ENCODE measurements around the gene MAP3K4. TPM values are rescaled to one million over a fixed set of nuclear protein-coding genes. Genes with fewer than 3 reads are reported as not detected.

Gene MAP3K4
- total RNA-seq, 3 donors from 2014 or later = 24.6 to 49.2 (median 45.2) TPM

- Histone ChIP-seq H3K4me3 (no peak overlapping the region), H3K36me3 (no peaks in the 10 kb centered on the region), H3K27me3 (no peaks in the 10 kb centered on the region), H3K4me1 (no peaks in the 10 kb centered on the region), H3K9me3 (no peaks in the 10 kb centered on the region), H3K27ac (no peak overlapping the region)
- DNase-seq (ENCODE audit: low spot score in 2 of 2) = no peak
- intact Hi-C loops (cut with DNase I; ENCODE audit: low total_unique reads) = no loop called here
- no peak for TF ChIP-seq CTCF (IDR thresholded peaks at IDR 0.05)
- no peak for TF ChIP-seq POLR2A (IDR thresholded peaks at IDR 0.05)
Observed at GRCh38 chr6:161132384-161132783, 140.8 kb downstream of the MAP3K4 start.

- H3K27ac ChIP-seq = peak overlapping the region in 1 of 2 donors; percentile 43
- intact Hi-C loops (cut with DNase I; ENCODE audit: low total_unique reads) = no loop called here
- no peak for DNase-seq (ENCODE audit: low spot score in 2 of 2)
- H3K9me3 ChIP-seq = no peaks in the 10 kb centered on the region
- H3K4me3 ChIP-seq = no peak overlapping the region
- TF ChIP-seq POLR2A (IDR thresholded peaks at IDR 0.05) (no peak), POLR2AphosphoS5 (IDR thresholded peaks at IDR 0.05) (no peak), CTCF (IDR thresholded peaks at IDR 0.05) (no peak)
- no peaks in the 10 kb centered on the region for H3K27me3 ChIP-seq
- H3K4me1 ChIP-seq = no peaks in the 10 kb centered on the region
- H3K36me3 ChIP-seq = no peaks in the 10 kb centered on the region
Observed at GRCh38 chr6:161133963-161134362, 142.4 kb downstream of the MAP3K4 start.

GRCh38 chr6:161134550-161135298 lies 143.2 kb downstream of the MAP3K4 start:
- no peaks in the 10 kb centered on the region for H3K9me3 ChIP-seq
- H3K27ac ChIP-seq = no peak overlapping the region
- H3K4me3 ChIP-seq = no peak overlapping the region
- no peaks in the 10 kb centered on the region for H3K36me3 ChIP-seq
- no peak for TF ChIP-seq CTCF (IDR thresholded peaks at IDR 0.05)
- TF ChIP-seq POLR2A (IDR thresholded peaks at IDR 0.05) = no peak
- no peak for TF ChIP-seq POLR2AphosphoS5 (IDR thresholded peaks at IDR 0.05)
- no peak for DNase-seq (ENCODE audit: low spot score in 2 of 2)
- intact Hi-C loops (cut with DNase I; ENCODE audit: low total_unique reads) = no loop called here
- H3K4me1 ChIP-seq = no peaks in the 10 kb centered on the region
- H3K27me3 ChIP-seq = no peaks in the 10 kb centered on the region

GRCh38 chr6:161135695-161136591 lies 144.4 kb downstream of the MAP3K4 start:
- H3K27ac ChIP-seq = no peak overlapping the region
- H3K9me3 ChIP-seq = no peaks in the 10 kb centered on the region
- TF ChIP-seq POLR2AphosphoS5 (IDR thresholded peaks at IDR 0.05) (no peak), CTCF (IDR thresholded peaks at IDR 0.05) (no peak), POLR2A (IDR thresholded peaks at IDR 0.05) (no peak)
- H3K27me3 ChIP-seq = no peaks in the 10 kb centered on the region
- H3K4me3 ChIP-seq = no peak overlapping the region
- no peaks in the 10 kb centered on the region for H3K36me3 ChIP-seq
- no peak for DNase-seq (ENCODE audit: low spot score in 2 of 2)
- H3K4me1 ChIP-seq = no peaks in the 10 kb centered on the region
- intact Hi-C loops (cut with DNase I; ENCODE audit: low total_unique reads) = no loop called here

GRCh38 chr6:161136655-161137054 lies 145.1 kb downstream of the MAP3K4 start:
- Histone ChIP-seq H3K36me3 (no peaks in the 10 kb centered on the region), H3K4me3 (no peak overlapping the region), H3K4me1 (no peaks in the 10 kb centered on the region), H3K27ac (no peak overlapping the region), H3K27me3 (no peaks in the 10 kb centered on the region), H3K9me3 (no peaks in the 10 kb centered on the region)
- no peak for DNase-seq (ENCODE audit: low spot score in 2 of 2)
- TF ChIP-seq POLR2AphosphoS5 (IDR thresholded peaks at IDR 0.05) = no peak
- no peak for TF ChIP-seq CTCF (IDR thresholded peaks at IDR 0.05)
- TF ChIP-seq POLR2A (IDR thresholded peaks at IDR 0.05) = no peak
- intact Hi-C loops (cut with DNase I; ENCODE audit: low total_unique reads) = no loop called here

Data from breast epithelium (tissue), 4 donors.